ENCODE measurements around the gene SIPA1L3. TPM values are rescaled to one million over a fixed set of nuclear protein-coding genes. Genes with fewer than 3 reads are reported as not detected.

SIPA1L3 gene
- total and polyA plus RNA-seq, 12 donors: 2.2 to 24.1 (median 11.8) TPM

- Histone ChIP-seq H3K9me3 (replicated peaks in 1 of 3) (no peaks in the 10 kb centered on the region), H3K27ac (no peak overlapping the region), H3K4me1 (replicated peaks in 1 of 2) (no peaks in the 10 kb centered on the region), H3K4me3 (no peak overlapping the region), H3K27me3 (no peaks in the 10 kb centered on the region), H3K36me3 (replicated peaks in 1 of 2) (peaks cover 0 to 14% of the 10 kb centered on the region in 2 donors)
- WGBS, 4 donors: 94 to 97% (median 96%) methylated on average over 9 of the region's 9 CpGs
- TF ChIP-seq CTCF (IDR thresholded peaks at IDR 0.05): no peak
- TF ChIP-seq POLR2A (IDR thresholded peaks at IDR 0.05): no peak
- no peak for DNase-seq
- intact Hi-C loops (cut with DNase I): no loop called here
Observed at GRCh38 chr19:38111898-38112297, 204.9 kb downstream of the SIPA1L3 start.

- intact Hi-C loops (cut with DNase I): no loop called here
- H3K27me3 ChIP-seq: no peaks in the 10 kb centered on the region
- TF ChIP-seq POLR2A (IDR thresholded peaks at IDR 0.05): no peak
- no peaks in the 10 kb centered on the region for H3K4me1 ChIP-seq (replicated peaks in 1 of 2)
- H3K27ac ChIP-seq: no peak overlapping the region
- H3K4me3 ChIP-seq: no peak overlapping the region
- WGBS, 4 donors: 94 to 100% (median 97%) methylated on average over 8 to 12 of the region's 12 CpGs
- no peaks in the 10 kb centered on the region for H3K9me3 ChIP-seq (replicated peaks in 1 of 3)
- DNase-seq: no peak
- H3K36me3 ChIP-seq (replicated peaks in 1 of 2): peaks cover 0 to 16% of the 10 kb centered on the region in 2 donors
Observed at GRCh38 chr19:38114651-38115050, 207.6 kb downstream of the SIPA1L3 start.

- Histone ChIP-seq H3K4me3 (no peak overlapping the region), H3K27me3 (no peaks in the 10 kb centered on the region), H3K4me1 (replicated peaks in 1 of 2) (no peaks in the 10 kb centered on the region), H3K36me3 (replicated peaks in 1 of 2) (peaks cover 0 to 16% of the 10 kb centered on the region in 2 donors), H3K9me3 (replicated peaks in 1 of 3) (no peaks in the 10 kb centered on the region), H3K27ac (no peak overlapping the region)
- intact Hi-C loops (cut with DNase I): no loop called here
- 59 to 69% (median 65%) methylated on average over 3 to 4 of the region's 4 CpGs for WGBS, 4 donors
- TF ChIP-seq POLR2A (IDR thresholded peaks at IDR 0.05) (no peak), CTCF (IDR thresholded peaks at IDR 0.05) (no peak)
- no peak for DNase-seq
Observed at GRCh38 chr19:38115271-38115802, 208.3 kb downstream of the SIPA1L3 start.

- TF ChIP-seq CTCF (IDR thresholded peaks at IDR 0.05): no peak
- no peak for TF ChIP-seq POLR2A (IDR thresholded peaks at IDR 0.05)
- Histone ChIP-seq H3K27ac (no peak overlapping the region), H3K4me3 (no peak overlapping the region), H3K9me3 (replicated peaks in 1 of 3) (no peaks in the 10 kb centered on the region), H3K4me1 (replicated peaks in 1 of 2) (no peaks in the 10 kb centered on the region), H3K27me3 (no peaks in the 10 kb centered on the region), H3K36me3 (replicated peaks in 1 of 2) (peaks cover 0 to 9% of the 10 kb centered on the region in 2 donors)
- 86 to 95% (median 87%) methylated on average over 9 of the region's 9 CpGs for WGBS, 4 donors
- intact Hi-C loops (cut with DNase I): no loop called here
- no peak for DNase-seq
Observed at GRCh38 chr19:38118176-38118575, 211.2 kb downstream of the SIPA1L3 start.

- DNase-seq: no peak
- peaks cover 0 to 9% of the 10 kb centered on the region in 2 donors for H3K36me3 ChIP-seq (replicated peaks in 1 of 2)
- H3K27me3 ChIP-seq: no peaks in the 10 kb centered on the region
- TF ChIP-seq POLR2A (IDR thresholded peaks at IDR 0.05): no peak
- WGBS, 4 donors: 95 to 99% (median 98%) methylated on average over 4 of the region's 4 CpGs
- intact Hi-C loops (cut with DNase I): no loop called here
- H3K4me3 ChIP-seq: no peak overlapping the region
- H3K9me3 ChIP-seq (replicated peaks in 1 of 3): no peaks in the 10 kb centered on the region
- no peaks in the 10 kb centered on the region for H3K4me1 ChIP-seq (replicated peaks in 1 of 2)
- no peak overlapping the region for H3K27ac ChIP-seq
Observed at GRCh38 chr19:38120471-38121025, 213.5 kb downstream of the SIPA1L3 start.

Data from adrenal gland (tissue), 12 donors.